CD4-positive, CD25-positive, alpha-beta regulatory T cell (primary cell): ENCODE measurements around the gene SYVN1. TPM values are rescaled to one million over a fixed set of nuclear protein-coding genes. Genes with fewer than 3 reads are reported as not detected.
A peak's percentile ranks its signal among the peaks of the same experiment; 100 is the strongest.

ENCODE experiments used
- ATAC-seq, 2 donors: fragments of 150-1000 bp; cut with Tn5 transposase; one replicate each; pipeline ENCODE4 v1.10.0; 2021; ENCODE audit warnings: low read depth in 2 of 2, moderate number of reproducible peaks in 2 of 2, moderate library complexity in 1 of 2
- DNase-seq, 3 donors: peaks; one replicate each; pipeline versions ENCODE4 v3.0.0 to v3.0.0-alpha.2; 2012 to 2022; ENCODE audit warnings: mixed read lengths in 1 of 3
- H3K27ac ChIP-seq: one replicate; pipeline ENCODE4 v1.7.0; 2013; ENCODE audit warnings: mild to moderate bottlenecking, low read length; ENCODE audit not compliant: insufficient read depth, poor library complexity, severe bottlenecking
- H3K27me3 ChIP-seq: one replicate; pipeline ENCODE4 v1.7.0; 2013; ENCODE audit warnings: low read length; ENCODE audit not compliant: control insufficient read depth, insufficient read depth
- H3K36me3 ChIP-seq: one replicate; pipeline ENCODE4 v1.7.0; 2013; ENCODE audit warnings: mild to moderate bottlenecking, low read length, moderate library complexity; ENCODE audit not compliant: control insufficient read depth, insufficient read depth
- H3K4me1 ChIP-seq: 2 replicates; pipeline ENCODE4 v1.7.0; 2013; ENCODE audit warnings: mild to moderate bottlenecking, low read length; ENCODE audit not compliant: insufficient read depth, control insufficient read depth, poor library complexity, severe bottlenecking
- H3K4me3 ChIP-seq: one replicate; pipeline ENCODE4 v1.7.0; 2013; ENCODE audit warnings: low read depth, mild to moderate bottlenecking, low read length, moderate library complexity
- H3K9me3 ChIP-seq, 2 experiments: 1 replicate in 1 of 2; 2 replicates in 1 of 2; pipeline ENCODE4 v1.7.0; 2013; ENCODE audit warnings: low read length in 2 of 2, mild to moderate bottlenecking in 1 of 2, moderate library complexity in 1 of 2; ENCODE audit not compliant: control insufficient read depth in 2 of 2
- H3K27ac Mint-ChIP-seq, 3 donors: one replicate each; pipeline ENCODE4 v1.8.0; 2020 to 2022; ENCODE audit warnings: mild to moderate bottlenecking in 3 of 3, mixed read lengths in 3 of 3, moderate library complexity in 2 of 3
- H3K27me3 Mint-ChIP-seq: one replicate; pipeline ENCODE4 v1.8.0; 2022; ENCODE audit warnings: mild to moderate bottlenecking, mixed read lengths
- H3K36me3 Mint-ChIP-seq: one replicate; pipeline ENCODE4 v1.8.0; 2020; ENCODE audit warnings: mixed read lengths
- H3K4me1 Mint-ChIP-seq, 4 donors: one replicate each; pipeline ENCODE4 v1.8.0; 2020 to 2022; ENCODE audit warnings: mixed read lengths in 4 of 4, mild to moderate bottlenecking in 1 of 4
- H3K4me3 Mint-ChIP-seq, 4 donors: one replicate each; pipeline ENCODE4 v1.8.0; 2020 to 2022; ENCODE audit warnings: mild to moderate bottlenecking in 4 of 4, mixed read lengths in 4 of 4, moderate library complexity in 3 of 4
- H3K9me3 Mint-ChIP-seq, 7 donors: one replicate each; pipeline ENCODE4 v1.8.0; 2020 to 2022; ENCODE audit warnings: mixed read lengths in 7 of 7, mild to moderate bottlenecking in 3 of 7, moderate library complexity in 2 of 7
- polyA plus RNA-seq, 4 donors: library from polyadenylated mRNA; unstranded; fragments of 300-500 nt; fragmentation: Illumina TruSeq; gene quantifications; one replicate each; pipeline ENCODE4 v1.2.3, GENCODE V29; 2021
- total RNA-seq: library from RNA; stranded (reverse); gene quantifications from one replicate; pipeline ENCODE4 v1.2.3, GENCODE V29; 2022

The SYVN1 gene
- total and polyA plus RNA-seq, 5 donors from 2014 or later, result 6.2 to 66.3 (median 7.5) TPM

DNA sequence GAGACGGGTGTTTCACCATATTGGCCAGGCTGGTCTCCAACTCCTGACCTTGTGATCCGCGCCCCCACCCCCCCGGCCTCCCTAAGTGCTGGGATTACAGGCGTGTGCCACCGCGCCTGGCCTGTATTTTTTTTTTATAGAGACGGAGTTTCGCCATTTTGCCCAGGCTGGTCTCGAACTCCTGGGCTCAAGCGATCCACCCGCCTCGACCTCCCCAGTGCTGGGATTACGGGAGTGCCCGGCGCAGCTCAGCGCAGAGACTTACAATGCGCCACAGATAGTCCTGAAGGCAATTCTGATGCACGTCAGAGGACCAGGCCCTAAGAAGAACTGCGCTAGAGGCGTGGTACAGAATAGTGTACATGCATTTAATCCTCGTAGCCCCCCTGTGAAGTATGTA is 38.9 kb downstream of the SYVN1 start:
- peak overlapping the region; percentile 88 to 96 (median 92) for H3K4me3 Mint-ChIP-seq
- Histone ChIP-seq H3K36me3 (peaks cover 8% of the 10 kb centered on the region), H3K27me3 (no peaks in the 10 kb centered on the region), H3K4me1 (peaks cover 24% of the 10 kb centered on the region), H3K4me3 (peak overlapping the region; percentile 56), H3K9me3 (no peaks in the 10 kb centered on the region), H3K27ac (peak overlapping the region; percentile 88)
- ATAC-seq (no peak), DNase-seq (no peak)
- H3K4me1 Mint-ChIP-seq, result peaks cover 4 to 25% (median 9%) of the 10 kb centered on the region in 4 donors
- peak overlapping the region; percentile 93 to 96 (median 94) for H3K27ac Mint-ChIP-seq
- no peaks in the 10 kb centered on the region for H3K27me3 Mint-ChIP-seq
- peaks cover 11% of the 10 kb centered on the region for H3K36me3 Mint-ChIP-seq
- peaks cover 0 to 2% (median 0%) of the 10 kb centered on the region in 7 donors for H3K9me3 Mint-ChIP-seq

DNA sequence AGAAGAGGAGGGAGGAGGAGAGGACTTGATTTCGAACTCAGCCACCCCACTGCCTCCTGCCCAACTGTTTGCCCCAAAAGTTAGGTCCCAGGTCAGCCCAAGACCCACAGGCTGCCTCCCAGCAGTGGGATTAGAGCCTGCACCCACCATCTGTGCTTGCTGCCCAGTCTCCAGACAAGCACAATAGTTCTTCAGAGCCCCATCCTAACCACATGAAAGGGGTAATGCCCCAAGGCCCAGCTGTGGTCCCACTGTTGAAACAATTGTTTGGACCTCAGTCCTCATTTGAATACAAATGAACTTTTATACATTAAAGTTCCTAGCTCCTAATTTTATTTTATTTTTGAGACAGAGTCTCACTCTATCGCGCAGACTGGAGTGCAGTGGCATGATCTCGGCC is 43.7 kb downstream of the SYVN1 start:
- Mint-ChIP-seq H3K36me3 (peaks cover 14% of the 10 kb centered on the region), H3K27ac (no peak overlapping the region), H3K4me3 (peak overlapping the region in 1 of 4 donors; percentile 56), H3K27me3 (no peaks in the 10 kb centered on the region), H3K9me3 (peaks cover 0 to under 1% (median 0%) of the 10 kb centered on the region in 7 donors), H3K4me1 (peaks cover 3 to 5% (median 4%) of the 10 kb centered on the region in 4 donors)
- no peaks in the 10 kb centered on the region for H3K9me3 ChIP-seq
- peaks cover 2% of the 10 kb centered on the region for H3K4me1 ChIP-seq
- peaks cover 30% of the 10 kb centered on the region for H3K36me3 ChIP-seq
- DNase-seq (no peak), ATAC-seq (no peak)
- H3K4me3 ChIP-seq, result no peak overlapping the region
- no peak overlapping the region for H3K27ac ChIP-seq
- H3K27me3 ChIP-seq, result no peaks in the 10 kb centered on the region

DNA sequence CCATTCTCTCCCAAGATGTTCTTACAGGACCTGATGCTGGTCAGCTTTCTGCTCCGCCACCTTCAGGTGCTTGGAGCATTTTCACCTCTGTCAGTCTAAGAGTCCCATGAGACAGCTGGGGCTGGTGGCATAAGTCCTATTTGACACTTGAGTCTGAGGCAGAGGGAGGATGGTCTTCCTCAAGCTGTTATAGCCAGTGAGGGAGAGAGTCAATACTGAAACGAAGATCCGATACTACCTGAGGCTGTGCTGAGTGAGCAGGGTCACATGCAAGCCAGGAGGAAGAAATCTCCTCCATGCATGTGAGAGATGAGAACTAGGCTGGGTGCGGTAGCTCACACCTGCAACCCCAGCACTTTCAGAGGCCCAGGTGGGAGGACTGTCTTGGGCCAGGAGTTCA is 44.7 kb downstream of the SYVN1 start:
- Histone ChIP-seq H3K27me3 (no peaks in the 10 kb centered on the region), H3K27ac (no peak overlapping the region), H3K4me1 (peaks cover 5% of the 10 kb centered on the region), H3K4me3 (no peak overlapping the region), H3K9me3 (no peaks in the 10 kb centered on the region), H3K36me3 (peaks cover 30% of the 10 kb centered on the region)
- H3K27ac Mint-ChIP-seq, result no peak overlapping the region
- H3K27me3 Mint-ChIP-seq, result no peaks in the 10 kb centered on the region
- H3K36me3 Mint-ChIP-seq, result peaks cover 17% of the 10 kb centered on the region
- peak overlapping the region in 1 of 4 donors; percentile 68 for H3K4me3 Mint-ChIP-seq
- no peaks in the 10 kb centered on the region for H3K9me3 Mint-ChIP-seq
- ATAC-seq (no peak), DNase-seq (no peak)
- H3K4me1 Mint-ChIP-seq, result peaks cover 4 to 13% (median 6%) of the 10 kb centered on the region in 4 donors

DNA sequence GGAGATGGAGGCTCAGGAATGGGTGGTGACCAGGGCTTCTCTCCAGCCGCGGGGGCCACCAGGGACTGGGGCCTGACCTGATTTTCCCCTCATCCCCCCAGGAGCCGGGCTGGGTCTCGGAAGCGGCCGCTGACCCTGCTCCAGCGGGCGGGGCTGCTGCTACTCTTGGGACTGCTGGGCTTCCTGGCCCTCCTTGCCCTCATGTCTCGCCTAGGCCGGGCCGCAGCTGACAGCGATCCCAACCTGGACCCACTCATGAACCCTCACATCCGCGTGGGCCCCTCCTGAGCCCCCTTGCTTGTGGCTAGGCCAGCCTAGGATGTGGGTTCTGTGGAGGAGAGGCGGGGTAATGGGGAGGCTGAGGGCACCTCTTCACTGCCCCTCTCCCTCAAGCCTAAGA is 46.5 kb downstream of the SYVN1 start:
- Histone ChIP-seq H3K27ac (no peak overlapping the region), H3K27me3 (no peaks in the 10 kb centered on the region), H3K9me3 (no peaks in the 10 kb centered on the region), H3K36me3 (peaks cover 30% of the 10 kb centered on the region), H3K4me1 (peaks cover 16% of the 10 kb centered on the region), H3K4me3 (no peak overlapping the region)
- Mint-ChIP-seq H3K4me1 (peaks cover 6 to 26% (median 14%) of the 10 kb centered on the region in 4 donors), H3K27me3 (no peaks in the 10 kb centered on the region), H3K9me3 (peaks cover 0 to 2% (median 0%) of the 10 kb centered on the region in 7 donors), H3K4me3 (no peak overlapping the region), H3K27ac (no peak overlapping the region), H3K36me3 (peaks cover 17% of the 10 kb centered on the region)
- ATAC-seq (no peak), DNase-seq (no peak)

DNA sequence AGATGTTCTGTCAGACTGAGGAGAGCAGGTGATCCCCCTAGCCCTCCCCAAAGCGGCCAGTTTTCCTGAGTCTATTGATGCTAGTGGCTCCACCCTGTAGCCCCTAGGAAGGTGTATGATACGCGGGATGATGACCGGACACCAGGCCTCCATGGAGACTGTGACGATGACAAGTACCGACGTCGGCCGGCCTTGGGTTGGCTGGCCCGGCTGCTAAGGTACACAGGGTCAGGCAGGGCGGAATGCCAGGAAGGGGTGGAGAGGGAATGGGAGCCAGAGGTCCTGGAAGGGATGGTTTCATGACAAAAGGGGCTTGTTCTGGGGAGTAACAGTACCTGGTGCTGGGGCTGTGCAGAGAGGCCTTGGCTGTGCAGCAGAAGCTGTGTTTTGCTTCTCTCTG is 47.1 kb downstream of the SYVN1 start:
- DNase-seq (no peak), ATAC-seq (no peak)
- Mint-ChIP-seq H3K4me1 (peaks cover 6 to 26% (median 15%) of the 10 kb centered on the region in 4 donors), H3K4me3 (no peak overlapping the region), H3K36me3 (peaks cover 17% of the 10 kb centered on the region), H3K9me3 (peaks cover 0 to 2% (median 0%) of the 10 kb centered on the region in 7 donors), H3K27ac (no peak overlapping the region), H3K27me3 (no peaks in the 10 kb centered on the region)
- Histone ChIP-seq H3K4me1 (peaks cover 16% of the 10 kb centered on the region), H3K27me3 (no peaks in the 10 kb centered on the region), H3K36me3 (peaks cover 30% of the 10 kb centered on the region), H3K9me3 (no peaks in the 10 kb centered on the region), H3K4me3 (no peak overlapping the region), H3K27ac (no peak overlapping the region)

DNA sequence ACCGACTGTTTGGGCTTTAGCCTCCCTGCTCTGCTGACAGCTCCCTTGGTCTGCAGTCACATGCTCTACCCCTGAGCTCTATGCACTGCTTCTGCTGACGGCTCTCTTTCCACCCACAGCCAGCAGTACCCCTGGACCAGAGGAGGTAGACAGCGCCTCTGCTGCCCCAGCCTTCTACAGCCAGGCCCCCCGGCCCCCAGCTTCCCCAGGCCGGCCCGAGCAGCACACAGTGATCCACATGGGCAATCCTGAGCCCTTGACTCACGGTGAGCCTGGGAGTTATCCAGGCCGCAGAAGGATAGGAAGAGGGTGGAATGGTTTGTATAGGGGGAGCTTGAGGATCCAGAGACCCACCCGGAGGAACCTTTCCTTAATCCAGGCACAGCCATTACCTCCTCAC is 47.5 kb downstream of the SYVN1 start:
- Mint-ChIP-seq H3K4me3 (peak overlapping the region in 1 of 4 donors; percentile 94), H3K36me3 (peaks cover 17% of the 10 kb centered on the region)

DNA sequence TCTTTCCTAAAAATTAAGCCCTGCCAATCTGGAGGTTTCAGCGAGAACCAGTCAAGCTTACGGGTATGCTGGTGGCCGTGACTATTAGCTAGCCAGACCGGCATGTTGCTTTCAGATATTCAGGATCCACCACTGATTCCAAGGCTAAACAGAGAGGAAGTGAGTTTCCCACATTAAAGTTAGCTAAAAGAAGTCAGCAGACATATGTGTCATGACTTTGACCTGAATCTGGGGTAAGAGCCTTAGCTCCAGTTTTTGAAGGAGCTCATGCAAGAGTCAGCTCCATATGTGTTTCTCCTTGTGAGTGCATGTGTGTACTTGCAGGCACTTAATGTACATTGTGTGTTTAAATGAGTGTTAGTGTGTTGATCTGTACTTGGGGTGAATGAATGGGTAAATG is 48.9 kb downstream of the SYVN1 start:
- H3K27ac ChIP-seq, result peak overlapping the region; percentile 96
- peak overlapping the region; percentile 92 to 95 (median 94) for H3K4me3 Mint-ChIP-seq
- no peaks in the 10 kb centered on the region for H3K27me3 Mint-ChIP-seq
- H3K4me1 ChIP-seq, result peaks cover 16% of the 10 kb centered on the region
- peaks cover 0 to 2% (median 0%) of the 10 kb centered on the region in 7 donors for H3K9me3 Mint-ChIP-seq
- H3K4me3 ChIP-seq, result no peak overlapping the region
- H3K4me1 Mint-ChIP-seq, result peaks cover 6 to 26% (median 15%) of the 10 kb centered on the region in 4 donors
- peaks cover 17% of the 10 kb centered on the region for H3K36me3 Mint-ChIP-seq
- ATAC-seq (no peak), DNase-seq (no peak)
- H3K9me3 ChIP-seq, result no peaks in the 10 kb centered on the region
- peaks cover 30% of the 10 kb centered on the region for H3K36me3 ChIP-seq
- H3K27me3 ChIP-seq, result no peaks in the 10 kb centered on the region
- H3K27ac Mint-ChIP-seq, result peak overlapping the region; percentile 29 to 95 (median 70)

More for the DNA sequence above, 47.5 kb downstream of the SYVN1 start:
- no peak for DNase-seq
- H3K9me3 Mint-ChIP-seq, result peaks cover 0 to 2% (median 0%) of the 10 kb centered on the region in 7 donors
- H3K27me3 Mint-ChIP-seq, result no peaks in the 10 kb centered on the region
- Histone ChIP-seq H3K27ac (no peak overlapping the region), H3K9me3 (no peaks in the 10 kb centered on the region), H3K36me3 (peaks cover 30% of the 10 kb centered on the region), H3K27me3 (no peaks in the 10 kb centered on the region), H3K4me1 (peaks cover 16% of the 10 kb centered on the region), H3K4me3 (no peak overlapping the region)
- H3K27ac Mint-ChIP-seq, result peak overlapping the region in 1 of 3 donors; percentile 32
- H3K4me1 Mint-ChIP-seq, result peaks cover 6 to 26% (median 15%) of the 10 kb centered on the region in 4 donors
- no peak for ATAC-seq
